ENCODE data around the gene RPL22.

RPL22 gene

DNA sequence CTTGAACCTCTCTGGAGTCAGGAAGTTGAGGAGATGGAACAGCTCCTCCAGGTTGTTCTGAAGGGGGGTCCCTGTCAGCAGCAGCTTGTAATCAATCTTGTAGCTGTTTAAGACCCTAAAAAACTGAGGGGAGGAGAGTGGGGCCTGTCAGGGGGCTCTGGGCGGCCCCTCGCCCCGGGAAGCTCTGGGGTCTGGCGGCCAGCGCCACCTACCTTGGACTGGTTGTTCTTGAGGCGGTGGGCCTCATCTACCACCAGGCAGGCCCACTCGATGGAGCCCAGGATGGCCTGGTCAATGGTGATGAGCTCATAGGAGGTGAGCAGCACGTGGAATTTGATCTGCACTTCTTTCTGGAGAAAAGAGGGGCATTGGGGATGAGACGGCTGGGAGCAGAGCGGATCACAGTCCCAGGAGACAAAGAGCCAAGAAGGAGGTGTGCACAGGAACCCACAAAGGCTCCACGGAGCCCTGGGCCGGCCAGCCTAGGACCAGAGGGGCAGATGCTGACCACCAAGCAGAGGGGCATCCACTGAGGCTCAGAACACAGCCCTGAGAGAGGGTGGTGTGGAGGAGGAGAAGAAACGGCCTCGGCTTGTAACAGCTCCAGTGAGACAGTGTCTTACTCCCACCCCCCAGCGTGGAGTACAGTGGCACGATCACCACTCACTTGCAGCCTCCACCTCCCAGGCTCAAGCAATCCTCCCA is 62.7 kb downstream of the RPL22 start:
- no peaks in the 10 kb centered on the region for H3K36me3 Mint-ChIP-seq
- H3K27ac Mint-ChIP-seq = no peak overlapping the region
- H3K4me1 Mint-ChIP-seq = no peaks in the 10 kb centered on the region
- peaks cover 9% of the 10 kb centered on the region for H3K9me3 Mint-ChIP-seq
- peaks cover 27% of the 10 kb centered on the region for H3K27me3 Mint-ChIP-seq
- no peak overlapping the region for H3K4me3 Mint-ChIP-seq
- no peak for DNase-seq
- CTCF ChIA-PET = no interaction called here
